Transverse colon (tissue), 4 donors: ENCODE measurements around the gene HOXB7.
A peak's percentile ranks its signal among the peaks of the same experiment; 100 is the strongest.

Source experiments
- POLR2A ChIP-seq: fragments of 450-650 bp; IDR thresholded peaks from one replicate; pipeline ENCODE4 v1.6.1; 2016; ENCODE audit warnings: antibody characterized with exemption, mild to moderate bottlenecking, moderate library complexity
- POLR2AphosphoS5 ChIP-seq, 3 donors: sonication (generic); formaldehyde crosslinking; IDR thresholded peaks; one replicate each; pipeline ENCODE4 v1.6.1; 2016; ENCODE audit warnings: antibody characterized with exemption in 3 of 3
- TF ChIP-seq, protein P1 (sequence below), 5 experiments: fragments of 200-600 bp in 3 of 5; fragments of 450-650 bp in 2 of 5; sonication (generic) in 3 of 5; IDR thresholded peaks; 1 replicate in 2 of 5; 2 replicates in 3 of 5; pipeline ENCODE4 v1.5.1; 2016 to 2017; ENCODE audit warnings: antibody characterized with exemption in 5 of 5, inconsistent platforms in 3 of 5, mild to moderate bottlenecking in 2 of 5, moderate library complexity in 1 of 5

- TF ChIP-seq, protein P1, sequence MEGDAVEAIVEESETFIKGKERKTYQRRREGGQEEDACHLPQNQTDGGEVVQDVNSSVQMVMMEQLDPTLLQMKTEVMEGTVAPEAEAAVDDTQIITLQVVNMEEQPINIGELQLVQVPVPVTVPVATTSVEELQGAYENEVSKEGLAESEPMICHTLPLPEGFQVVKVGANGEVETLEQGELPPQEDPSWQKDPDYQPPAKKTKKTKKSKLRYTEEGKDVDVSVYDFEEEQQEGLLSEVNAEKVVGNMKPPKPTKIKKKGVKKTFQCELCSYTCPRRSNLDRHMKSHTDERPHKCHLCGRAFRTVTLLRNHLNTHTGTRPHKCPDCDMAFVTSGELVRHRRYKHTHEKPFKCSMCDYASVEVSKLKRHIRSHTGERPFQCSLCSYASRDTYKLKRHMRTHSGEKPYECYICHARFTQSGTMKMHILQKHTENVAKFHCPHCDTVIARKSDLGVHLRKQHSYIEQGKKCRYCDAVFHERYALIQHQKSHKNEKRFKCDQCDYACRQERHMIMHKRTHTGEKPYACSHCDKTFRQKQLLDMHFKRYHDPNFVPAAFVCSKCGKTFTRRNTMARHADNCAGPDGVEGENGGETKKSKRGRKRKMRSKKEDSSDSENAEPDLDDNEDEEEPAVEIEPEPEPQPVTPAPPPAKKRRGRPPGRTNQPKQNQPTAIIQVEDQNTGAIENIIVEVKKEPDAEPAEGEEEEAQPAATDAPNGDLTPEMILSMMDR (IDR thresholded peaks at IDR 0.05), result no peak
- TF ChIP-seq POLR2A, result peak; percentile 84
- peak in 2 of 3 donors; percentile 82 to 85 for TF ChIP-seq POLR2AphosphoS5 (IDR thresholded peaks at IDR 0.05)
Measured at GRCh38 chr17:48646183-48647102, 35.6 kb upstream of the HOXB7 start.
